ENCODE data around the gene LIF. TPM values are rescaled to one million over a fixed set of nuclear protein-coding genes. Genes with fewer than 3 reads are reported as not detected.

LIF gene
- total and polyA plus RNA-seq, 2 of the 4 experiments (the other 2 are of a cell fraction), result 130 to 214 TPM

GRCh38 chr22:30279932-30280331 lies 33.4 kb upstream of the LIF start:
- Histone ChIP-seq H3K36me3 (ENCODE audit: control insufficient read depth, insufficient read depth, low read length) (peaks cover 8% of the 10 kb centered on the region; the same call in 1 of the 2 replicates), H2AFZ (replicated peaks; ENCODE audit: low read length, poor library complexity) (no peak overlapping the region), H2BK15ac (ENCODE audit: low read depth, low read length) (no peak overlapping the region), H3K4me3 (ENCODE audit: insufficient read depth, low read depth, low read length) (no peak overlapping the region), H3K9me1 (ENCODE audit: insufficient read depth, low read length) (peaks cover 8% of the 10 kb centered on the region), H3K4ac (ENCODE audit: low read depth, low read length) (no peak overlapping the region), H4K5ac (ENCODE audit: low read depth, low read length) (no peak overlapping the region), H2BK5ac (ENCODE audit: low read depth, low read length, poor library complexity, severe bottlenecking) (no peak overlapping the region), H3K4me2 (ENCODE audit: low read depth, low read length) (no peak overlapping the region), H3K79me1 (ENCODE audit: low read depth in 1 of 2, low read length in 2 of 2) (no peaks in the 10 kb centered on the region), H3K27me3 (ENCODE audit: control insufficient read depth, insufficient read depth, low read length) (no peaks in the 10 kb centered on the region), H3K23ac (ENCODE audit: low read depth, low read length) (no peak overlapping the region), H3K14ac (replicated peaks; ENCODE audit: low read depth, low read length) (no peak overlapping the region), H3K9ac (ENCODE audit: low read depth, low read length) (no peak overlapping the region), H3K18ac (ENCODE audit: low read depth, low read length) (no peak overlapping the region), H4K8ac (ENCODE audit: low read depth in 2 of 2, low read length in 2 of 2) (no peak overlapping the region), H2AK5ac (ENCODE audit: low read depth, low read length) (no peak overlapping the region), H2BK20ac (ENCODE audit: low read depth, low read length) (no peak overlapping the region), H3K9me3 (ENCODE audit: control insufficient read depth, insufficient read depth, low read length) (no peaks in the 10 kb centered on the region), H3K27ac (ENCODE audit: insufficient read depth, low read length) (no peak overlapping the region), H2BK120ac (ENCODE audit: low read depth, low read length) (no peak overlapping the region), H3K56ac (ENCODE audit: extremely low read depth, insufficient read depth, low read length) (no peak overlapping the region), H4K91ac (ENCODE audit: insufficient read depth, low read depth, low read length) (no peak overlapping the region), H2AK9ac (replicated peaks; ENCODE audit: low read depth, low read length, poor library complexity) (no peak overlapping the region), H3K4me1 (ENCODE audit: control insufficient read depth, insufficient read depth, low read length) (peaks cover 10% of the 10 kb centered on the region), H4K20me1 (ENCODE audit: insufficient read depth, low read length) (no peaks in the 10 kb centered on the region)
- ATAC-seq (ENCODE audit: low read depth) (no peak), DNase-seq (no peak)
- in situ Hi-C loops (cut with MboI; ENCODE audit: low sequenced_read_pairs), result no loop called here
- TF ChIP-seq RFX5 (IDR thresholded peaks at IDR 0.05; ENCODE audit: low read depth, low read length) (no peak), RCOR1 (IDR thresholded peaks at IDR 0.05; ENCODE audit: insufficient replicate concordance, low read length) (no peak), POLR2A (IDR thresholded peaks at IDR 0.05; ENCODE audit: low read depth, low read length) (no peak), NFE2L2 (IDR thresholded peaks at IDR 0.05; ENCODE audit: low read depth, low read length) (no peak), MAZ (IDR thresholded peaks at IDR 0.05; ENCODE audit: borderline replicate concordance, low read depth, low read length) (no peak), CEBPB (IDR thresholded peaks at IDR 0.05; ENCODE audit: low read depth, low read length) (no peak), FOS (IDR thresholded peaks at IDR 0.05; ENCODE audit: low read depth, low read length) (no peak), RAD21 (IDR thresholded peaks at IDR 0.05; ENCODE audit: low read length) (no peak), CTCF (conservative IDR thresholded peaks at IDR 0.05; ENCODE audit: low read depth, low read length) (no peak), BHLHE40 (IDR thresholded peaks at IDR 0.05; ENCODE audit: low read depth, low read length) (no peak), MXI1 (IDR thresholded peaks at IDR 0.05; ENCODE audit: borderline replicate concordance, low read depth, low read length) (no peak), ELK1 (IDR thresholded peaks at IDR 0.05; ENCODE audit: borderline replicate concordance, low read depth, low read length) (no peak), CHD1 (IDR thresholded peaks at IDR 0.05; ENCODE audit: low read depth, low read length) (no peak), USF2 (IDR thresholded peaks at IDR 0.05; ENCODE audit: low read depth, low read length) (no peak), SMC3 (IDR thresholded peaks at IDR 0.05; ENCODE audit: low read depth, low read length) (no peak), MAFK (IDR thresholded peaks at IDR 0.05; ENCODE audit: low read depth, low read length) (no peak)
- intact Hi-C loops (cut with micrococcal nuclease), result no loop called here
- no CpG with 5 or more reads among the region's 5 CpGs for WGBS, 2 experiments (ENCODE audit: extremely low coverage in 2 of 2, insufficient read length in 1 of 2)
- ChIA-PET POLR2A (ENCODE audit: unreplicated experiment) (no interaction called here), CTCF (interaction anchor here (0.6 kb wide), 1 partner anchor 1529 kb away, joined by 4 read pairs; no protein-coding TSS in a partner anchor)
- no TSS peak for BruUV-seq (replicated peaks)
- dilution Hi-C loops (cut with HindIII; ENCODE audit: low sequenced_read_pairs, unreplicated experiment), result no loop called here
